Gastroesophageal sphincter (tissue), 3 donors: ENCODE results near the gene PPM1H.

ENCODE experiments used
- CTCF ChIP-seq, 4 experiments: fragments of 200-600 bp in 2 of 4; fragments of 450-650 bp in 2 of 4; sonication (generic) in 1 of 4; IDR thresholded peaks; one replicate each; pipeline ENCODE4 v1.5.1; 2017 to 2019; ENCODE audit warnings: antibody characterized with exemption in 4 of 4, mild to moderate bottlenecking in 2 of 4, moderate library complexity in 2 of 4
- EP300 ChIP-seq: sonication (generic); formaldehyde crosslinking; IDR thresholded peaks from one replicate; pipeline ENCODE4 v1.6.1; 2017; ENCODE audit warnings: antibody characterized with exemption, mild to moderate bottlenecking
- POLR2A ChIP-seq, 2 donors: fragments of 450-650 bp; IDR thresholded peaks; one replicate each; pipeline ENCODE4 v1.6.1; 2017; ENCODE audit warnings: antibody characterized with exemption in 2 of 2, mild to moderate bottlenecking in 2 of 2, moderate library complexity in 1 of 2
- POLR2AphosphoS5 ChIP-seq: sonication (generic); formaldehyde crosslinking; IDR thresholded peaks from one replicate; pipeline ENCODE4 v1.6.1; 2017; ENCODE audit warnings: antibody characterized with exemption

- no peak for TF ChIP-seq POLR2A (IDR thresholded peaks at IDR 0.05)
- TF ChIP-seq EP300 = no peak
- no peak for TF ChIP-seq CTCF (IDR thresholded peaks at IDR 0.05)
- TF ChIP-seq POLR2AphosphoS5 = no peak
These were observed 198.4 kb downstream of the PPM1H start for GRCh38 chr12:62736596-62736995.
